NCI-H345 (cell line): Measurements from ENCODE around the gene PEAK1.
"Not testable (repeated sequence)": the region's sequence is repeated elsewhere in the genome, so short reads cannot be mapped to it uniquely, and the experiment has no call there.

Experiments
- DNase-seq: peaks from one replicate; lab custom pipeline; 2025; lab: John Stamatoyannopoulos, UW

Gene PEAK1

DNA sequence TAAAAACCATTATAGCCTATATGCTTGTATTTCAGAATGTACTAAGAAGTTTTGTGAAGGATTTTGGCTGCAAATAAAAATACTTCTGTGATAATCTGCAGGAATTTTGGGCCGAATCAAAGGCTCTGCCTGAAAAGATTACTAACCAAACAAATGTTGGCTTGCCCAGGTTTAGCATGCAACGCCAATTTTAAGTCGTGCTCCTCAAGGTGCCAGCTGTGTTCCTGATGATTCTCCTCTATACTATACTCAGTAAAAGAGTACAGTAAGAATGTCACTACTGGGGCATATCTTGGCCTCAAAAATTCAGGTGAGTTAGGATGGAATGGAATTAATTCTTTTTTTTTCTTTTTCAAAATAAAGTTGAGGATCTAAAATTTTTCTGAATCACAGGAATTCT, 198.2 kb downstream of the PEAK1 start:
- no peak for DNase-seq

DNA sequence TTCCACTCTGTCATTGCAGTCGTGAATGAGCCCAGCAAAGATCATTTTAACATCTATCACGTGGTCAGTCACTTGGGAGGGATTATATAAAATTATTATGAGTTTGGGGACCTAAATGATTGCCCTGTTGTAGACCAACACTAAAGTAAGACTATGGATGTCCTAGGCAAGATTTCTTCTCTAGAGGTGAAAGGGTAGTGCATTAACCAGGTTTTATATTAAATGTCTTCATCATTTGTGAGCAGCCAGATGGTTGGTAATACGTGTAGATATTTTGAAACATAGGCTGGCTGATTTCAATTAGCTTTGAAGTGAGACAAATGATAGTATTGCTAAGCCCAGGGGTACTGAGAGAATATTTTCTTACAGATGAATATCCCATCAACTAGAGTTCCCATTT, 198.7 kb downstream of the PEAK1 start:
- DNase-seq, result no peak

- no peak for DNase-seq
These were observed 200.1 kb downstream of the PEAK1 start for GRCh38 chr15:77219841-77220240.

DNA sequence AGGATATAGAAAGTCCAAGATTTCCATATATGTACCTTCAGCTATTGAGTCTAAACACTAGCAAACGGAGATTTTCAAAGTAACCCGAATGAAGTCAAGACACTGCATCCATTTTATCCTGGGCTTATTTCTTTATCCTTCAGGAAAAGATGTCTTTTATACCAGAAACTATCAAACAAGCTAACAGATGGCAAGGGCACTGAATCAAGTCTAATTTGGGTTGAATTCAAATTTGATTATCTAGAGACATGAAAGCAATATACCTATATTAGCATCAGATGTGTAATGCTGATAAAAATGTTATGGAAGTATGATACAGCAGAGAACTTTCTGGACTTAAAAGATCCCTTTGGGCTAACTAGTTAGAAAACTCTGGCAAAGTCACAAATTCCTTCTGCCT, 210.7 kb downstream of the PEAK1 start:
- no peak for DNase-seq

DNA sequence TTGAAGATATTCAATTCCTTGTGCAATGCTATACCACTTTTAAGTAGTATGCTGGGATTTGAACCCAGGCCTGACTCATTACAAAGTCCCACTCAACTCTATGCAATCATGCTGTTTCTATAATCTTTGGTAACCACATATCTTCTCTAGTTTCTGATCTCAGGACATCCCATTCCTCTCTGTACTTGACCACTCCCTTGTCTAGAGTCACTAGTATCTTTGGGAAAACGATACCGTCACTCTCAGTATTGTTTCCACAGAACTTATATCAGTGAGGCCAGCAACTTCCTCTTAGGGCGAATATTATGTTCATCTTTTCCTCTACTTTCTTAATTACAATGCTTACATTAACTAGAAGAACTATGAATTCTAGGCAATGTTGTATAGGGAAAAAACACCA, 211.7 kb downstream of the PEAK1 start:
- no peak for DNase-seq

GRCh38 chr15:77201665-77202064, 218.2 kb downstream of the PEAK1 start:
- DNase-seq, result no peak

- no peak for DNase-seq
These were observed 223.5 kb downstream of the PEAK1 start for GRCh38 chr15:77196381-77196780.

GRCh38 chr15:77195586-77195985, 224.3 kb downstream of the PEAK1 start:
- DNase-seq, result no peak

- DNase-seq, result no peak
These were observed 227.5 kb downstream of the PEAK1 start for GRCh38 chr15:77192451-77192850.

DNA sequence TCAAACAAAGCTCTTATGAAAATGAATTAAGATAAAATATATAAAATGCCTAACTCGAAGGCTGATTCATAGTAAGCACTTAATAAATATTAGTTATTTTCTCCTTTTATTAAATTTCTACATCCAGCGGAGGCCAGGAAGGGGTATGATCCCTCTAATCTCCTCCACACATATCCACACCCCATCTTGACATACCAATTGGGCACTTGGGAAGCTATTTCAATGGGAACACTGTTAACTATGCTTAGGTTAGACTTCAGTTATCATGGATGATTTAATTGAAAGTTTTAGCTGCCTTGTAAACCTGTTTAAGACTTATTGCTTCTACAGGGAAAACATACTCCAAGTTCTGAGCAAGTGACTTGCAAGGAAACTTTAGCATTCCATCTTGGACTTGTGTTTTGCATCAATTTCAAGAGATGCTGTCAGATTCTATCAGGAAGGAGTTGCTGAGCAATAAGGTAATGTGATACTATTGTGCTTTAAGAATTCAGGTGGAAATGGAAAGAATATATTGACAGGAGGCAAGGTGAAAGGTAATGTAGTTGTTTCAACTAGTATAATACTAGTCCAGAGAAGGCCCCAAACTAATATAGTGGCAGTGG, 228.6 kb downstream of the PEAK1 start:
- DNase-seq, result no peak

DNA sequence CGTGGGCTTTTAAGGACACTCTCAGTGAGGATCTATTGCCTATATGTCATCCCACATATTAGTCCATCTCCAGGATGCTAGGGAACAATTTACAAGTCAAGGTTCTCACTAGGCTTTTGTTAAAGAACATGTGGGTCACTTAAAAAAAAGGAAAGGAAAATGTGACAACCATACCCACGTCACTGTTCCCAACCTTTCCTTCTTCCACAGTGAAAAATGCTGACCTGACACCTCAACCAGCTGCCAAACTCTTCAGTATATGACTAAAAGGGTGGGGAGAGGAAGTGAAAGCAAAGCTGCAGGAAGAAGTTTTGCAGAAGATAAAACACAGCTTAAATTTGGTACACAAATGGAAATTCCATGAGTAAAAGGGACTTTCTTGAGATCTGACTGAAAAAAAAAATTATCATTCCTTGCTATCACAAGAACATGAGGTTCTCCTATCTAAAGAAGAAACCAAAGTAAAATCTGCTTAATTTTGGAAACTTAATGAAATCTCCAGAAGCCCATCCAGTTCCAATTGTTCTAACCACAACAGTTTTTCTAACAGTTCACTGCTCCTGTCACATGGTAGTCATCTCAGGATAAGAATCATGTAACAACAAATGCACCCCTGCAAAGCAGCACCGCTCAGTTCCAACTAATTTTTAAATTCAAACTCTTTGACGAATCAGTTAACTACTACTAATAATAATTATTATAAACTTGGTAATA, 232.0 kb downstream of the PEAK1 start:
- DNase-seq, result no peak

- no peak for DNase-seq
These were observed 233.3 kb downstream of the PEAK1 start for GRCh38 chr15:77186594-77187011.

GRCh38 chr15:77185242-77185785, 234.6 kb downstream of the PEAK1 start:
- DNase-seq, result no peak

GRCh38 chr15:77184352-77184751, 235.6 kb downstream of the PEAK1 start:
- DNase-seq, result not testable (repeated sequence)

DNA sequence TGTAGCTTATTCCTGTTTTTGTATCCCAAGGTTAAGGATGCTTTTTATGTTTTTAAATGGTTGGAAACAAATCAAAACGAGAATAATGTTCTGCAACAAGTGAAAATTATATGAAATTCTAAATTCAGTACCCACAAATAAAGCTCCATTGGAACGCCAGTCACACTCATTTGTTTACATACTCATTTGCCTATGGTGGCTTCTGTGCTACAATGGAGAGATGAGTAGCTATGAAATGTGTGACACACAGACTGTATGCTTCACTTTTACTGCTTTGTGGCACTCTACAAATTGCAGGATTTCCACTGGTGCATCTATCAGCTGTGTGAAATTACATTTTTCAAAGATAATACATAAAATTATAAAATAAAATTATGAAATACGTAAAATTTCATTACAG, 236.8 kb downstream of the PEAK1 start:
- DNase-seq, result no peak

DNA sequence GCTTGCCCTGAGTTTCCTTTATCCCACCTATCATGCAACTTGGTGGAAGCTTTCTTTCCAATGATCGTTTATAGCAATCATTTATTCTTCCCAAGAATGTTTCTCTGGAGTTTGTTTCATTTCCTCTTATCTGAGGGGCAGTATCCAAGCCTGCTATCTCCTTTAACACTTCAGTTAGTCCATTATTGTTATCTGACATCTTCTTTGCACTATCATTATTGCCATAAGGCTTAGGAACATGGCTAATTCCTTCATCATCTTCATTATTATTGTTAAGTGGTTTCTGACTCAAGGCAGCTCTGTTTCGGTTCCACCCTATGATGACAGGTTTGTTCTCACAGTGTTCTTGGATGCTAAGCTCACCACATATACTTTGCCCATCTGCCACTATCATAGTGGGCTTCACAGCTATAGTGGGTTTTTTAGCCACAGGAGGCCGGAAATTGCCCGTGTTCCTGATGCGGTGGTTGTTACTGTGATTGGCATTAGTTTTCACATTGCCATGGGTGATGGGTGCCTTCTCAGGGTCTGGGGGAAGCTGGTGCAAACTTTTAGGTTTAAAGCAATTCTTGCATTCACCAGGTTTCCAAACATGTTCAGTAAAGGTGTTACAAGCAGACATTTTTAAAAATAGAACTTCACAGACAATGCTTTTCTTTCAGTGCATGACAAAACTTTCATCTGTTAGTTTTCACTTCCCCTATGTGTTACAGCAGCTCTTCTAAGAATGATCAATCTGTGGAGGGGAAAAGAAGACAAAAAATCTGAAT, 238.4 kb downstream of the PEAK1 start:
- DNase-seq, result no peak

DNA sequence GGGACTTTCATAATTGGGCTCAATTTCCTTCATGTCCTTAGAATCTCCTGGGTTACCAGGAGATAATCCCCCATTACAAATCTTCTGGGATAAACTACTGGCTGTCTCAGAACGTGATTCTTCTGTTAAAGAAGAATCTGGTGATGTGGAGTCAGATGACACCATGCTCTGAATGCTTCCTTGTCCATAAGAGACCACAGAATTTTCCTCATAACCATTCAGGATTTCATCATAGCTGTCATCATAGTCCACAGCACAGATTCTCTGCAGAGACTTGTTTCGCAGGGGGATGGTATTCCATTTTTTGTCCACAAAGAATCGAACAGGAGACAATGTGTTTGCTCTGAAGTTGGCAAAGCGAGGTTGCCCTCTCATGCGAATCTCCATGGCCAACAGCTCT, 239.1 kb downstream of the PEAK1 start:
- no peak for DNase-seq

DNA sequence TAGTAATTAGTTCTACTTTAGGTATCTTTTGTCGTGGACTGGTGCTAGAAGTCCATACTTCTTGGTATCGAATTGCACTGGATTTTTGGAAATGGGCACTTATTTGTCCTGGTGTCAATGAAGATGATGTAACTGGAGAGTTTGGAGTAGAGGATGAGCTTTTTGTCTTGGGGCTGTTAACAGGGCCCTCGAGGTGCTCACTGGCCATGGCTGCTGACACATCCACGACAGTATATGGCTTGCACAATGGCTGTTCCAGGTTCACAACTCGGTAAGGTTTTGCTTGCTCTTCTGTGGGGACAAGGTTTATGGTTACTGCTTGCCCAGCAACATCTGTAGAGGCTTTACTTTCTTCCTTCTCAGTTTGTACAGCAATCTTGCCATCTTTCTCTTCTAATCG, 239.6 kb downstream of the PEAK1 start:
- DNase-seq, result no peak

DNA sequence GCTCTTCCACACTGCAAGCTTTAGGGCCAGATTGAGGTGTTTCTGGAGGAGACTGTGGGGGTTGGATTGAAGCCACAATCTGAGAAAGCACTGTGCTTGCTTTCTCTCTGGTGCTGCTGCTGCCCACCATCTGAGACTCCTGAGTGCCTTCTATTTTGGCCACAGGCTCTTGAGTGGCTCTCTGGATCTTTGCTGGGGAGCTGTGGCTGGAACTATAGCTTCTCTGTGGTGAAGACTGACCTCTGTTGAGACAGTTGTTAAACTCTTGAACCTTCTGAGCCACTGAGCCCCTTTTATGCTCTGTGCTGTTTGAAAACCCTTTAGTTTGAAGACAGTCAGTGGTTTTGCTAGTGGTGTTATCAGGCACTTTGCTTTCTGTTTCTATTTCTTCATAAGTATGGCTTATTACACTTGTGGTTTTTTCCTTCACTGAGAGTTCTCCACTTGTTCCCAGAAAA, 240.3 kb downstream of the PEAK1 start:
- no peak for DNase-seq

GRCh38 chr15:77178411-77178810, 241.5 kb downstream of the PEAK1 start:
- no peak for DNase-seq

GRCh38 chr15:77176148-77176547, 243.8 kb downstream of the PEAK1 start:
- not testable (repeated sequence) for DNase-seq

DNA sequence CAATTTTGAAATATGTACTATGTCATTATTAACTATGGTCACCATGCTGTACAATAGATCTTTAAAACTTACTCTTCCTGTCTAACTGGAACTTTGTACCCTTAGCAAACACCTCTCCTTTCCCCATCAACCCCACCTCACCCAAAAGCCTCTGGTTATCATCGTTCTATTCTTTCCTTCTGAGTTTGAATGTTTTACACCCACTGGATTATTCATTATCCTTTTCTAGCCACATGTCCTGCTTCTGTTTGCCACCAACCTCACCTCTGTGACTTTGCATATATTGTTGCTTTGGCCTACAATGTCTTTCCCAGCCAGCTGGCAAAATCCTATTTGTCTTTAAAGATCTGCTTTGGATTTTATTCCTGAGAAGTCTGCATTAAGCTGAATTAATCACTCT, 246.4 kb downstream of the PEAK1 start:
- DNase-seq, result no peak
